Renal cortex interstitium (tissue), 11 donors: Measurements from ENCODE around the gene THUMPD3. TPM values are rescaled to one million over a fixed set of nuclear protein-coding genes. Genes with fewer than 3 reads are reported as not detected.

ENCODE experiments used
- DNase-seq, 11 donors: peaks; one replicate each; pipeline ENCODE4 v3.0.0-alpha.2; 2013; ENCODE audit warnings: low read depth in 9 of 11, low spot score in 4 of 11; ENCODE audit errors: extremely low read depth in 1 of 11
- polyA plus RNA-seq, 3 donors: library from polyadenylated mRNA; unstranded; fragments of 120-200 nt; gene quantifications; one replicate each; pipeline ENCODE4 v1.2.1, GENCODE V29; 2013; ENCODE audit not compliant: insufficient read length in 3 of 3

The THUMPD3 gene
- polyA plus RNA-seq, 3 donors, result 54.3 to 63.9 (median 59.7) TPM

DNA sequence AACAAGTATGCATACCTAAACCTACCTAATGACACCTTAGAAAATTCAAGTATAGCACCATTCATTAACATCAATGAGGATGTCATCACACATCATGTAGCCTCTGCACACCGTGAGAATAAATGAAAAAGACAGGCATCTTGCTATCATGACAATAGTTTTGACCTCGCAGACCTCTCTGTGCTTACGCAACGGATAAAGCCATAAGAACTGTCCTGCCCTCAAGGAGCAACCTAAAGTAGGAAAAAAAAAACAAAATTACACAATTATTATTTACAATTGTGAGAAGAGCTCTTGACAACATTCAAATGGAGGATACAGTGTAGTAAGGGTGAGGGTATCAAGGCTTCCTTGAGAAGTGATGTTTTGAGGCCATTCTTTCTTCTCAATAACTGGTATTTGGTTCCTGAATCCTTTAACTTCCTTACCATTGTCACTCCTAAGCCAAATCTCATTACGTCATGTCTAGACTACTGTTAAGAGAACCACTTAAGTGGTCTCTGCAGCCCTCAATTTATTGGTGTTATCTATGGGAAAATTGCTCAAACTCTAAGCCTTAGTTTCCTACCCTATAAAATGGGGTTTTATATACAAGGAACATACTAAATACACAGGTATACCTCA, 27.5 kb downstream of the THUMPD3 start:
- no peak for DNase-seq

GRCh38 chr3:9392041-9392440, 29.2 kb downstream of the THUMPD3 start:
- no peak for DNase-seq

GRCh38 chr3:9395570-9396300, 32.9 kb downstream of the THUMPD3 start:
- peak in 1 of 11 donors; percentile 63 for DNase-seq

DNA sequence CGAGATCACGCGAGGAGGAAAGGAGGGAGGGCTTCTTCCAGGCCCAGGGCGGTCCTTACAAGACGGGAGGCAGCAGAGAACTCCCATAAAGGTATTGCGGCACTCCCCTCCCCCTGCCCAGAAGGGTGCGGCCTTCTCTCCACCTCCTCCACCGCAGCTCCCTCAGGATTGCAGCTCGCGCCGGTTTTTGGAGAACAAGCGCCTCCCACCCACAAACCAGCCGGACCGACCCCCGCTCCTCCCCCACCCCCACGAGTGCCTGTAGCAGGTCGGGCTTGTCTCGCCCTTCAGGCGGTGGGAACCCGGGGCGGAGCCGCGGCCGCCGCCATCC, 33.4 kb downstream of the THUMPD3 start:
- DNase-seq, result peak in 4 of 11 donors; percentile 71 to 85 (median 80)

DNA sequence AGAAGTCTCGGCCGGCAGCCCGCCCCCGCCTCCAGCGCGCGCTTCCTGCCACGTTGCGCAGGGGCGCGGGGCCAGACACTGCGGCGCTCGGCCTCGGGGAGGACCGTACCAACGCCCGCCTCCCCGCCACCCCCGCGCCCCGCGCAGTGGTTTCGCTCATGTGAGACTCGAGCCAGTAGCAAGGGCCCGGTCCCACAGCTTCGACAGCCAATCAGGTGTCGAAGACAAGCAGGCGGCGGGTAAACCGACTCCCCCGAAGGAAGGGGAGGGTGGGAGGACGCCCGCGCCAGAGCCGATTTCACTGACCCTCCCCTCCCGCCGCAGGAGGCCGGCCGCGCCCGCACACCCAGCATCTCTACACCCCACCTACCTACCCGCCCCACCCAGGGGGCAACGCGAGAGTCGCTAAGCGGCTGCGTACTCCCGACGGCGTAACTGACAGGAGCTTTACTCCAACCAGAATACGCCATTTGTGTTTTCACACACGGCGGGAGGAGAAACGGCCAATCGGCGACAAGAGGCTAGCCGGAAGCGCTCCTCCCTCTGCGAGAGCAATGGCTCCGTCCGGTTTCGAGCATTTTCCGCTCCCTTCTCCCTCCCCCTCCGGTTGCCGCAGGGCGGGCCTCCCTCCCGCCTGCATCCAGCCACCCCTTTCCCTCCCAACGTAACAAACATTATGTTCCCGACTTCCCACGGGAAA, 33.9 kb downstream of the THUMPD3 start:
- peak; percentile 90 to 99 (median 97) for DNase-seq

- DNase-seq, result peak in 10 of 11 donors; percentile 81 to 97 (median 94)
Measured at GRCh38 chr3:9397332-9397905, 34.6 kb downstream of the THUMPD3 start, which contains the start of gene SETD5. SETD5 (plus strand) TSS chr3:9397615; CDS start chr3:9428939, 31,324 bp downstream.

GRCh38 chr3:9397906-9398699, 35.2 kb downstream of the THUMPD3 start:
- peak in 8 of 11 donors; percentile 16 to 63 (median 34) for DNase-seq

DNA sequence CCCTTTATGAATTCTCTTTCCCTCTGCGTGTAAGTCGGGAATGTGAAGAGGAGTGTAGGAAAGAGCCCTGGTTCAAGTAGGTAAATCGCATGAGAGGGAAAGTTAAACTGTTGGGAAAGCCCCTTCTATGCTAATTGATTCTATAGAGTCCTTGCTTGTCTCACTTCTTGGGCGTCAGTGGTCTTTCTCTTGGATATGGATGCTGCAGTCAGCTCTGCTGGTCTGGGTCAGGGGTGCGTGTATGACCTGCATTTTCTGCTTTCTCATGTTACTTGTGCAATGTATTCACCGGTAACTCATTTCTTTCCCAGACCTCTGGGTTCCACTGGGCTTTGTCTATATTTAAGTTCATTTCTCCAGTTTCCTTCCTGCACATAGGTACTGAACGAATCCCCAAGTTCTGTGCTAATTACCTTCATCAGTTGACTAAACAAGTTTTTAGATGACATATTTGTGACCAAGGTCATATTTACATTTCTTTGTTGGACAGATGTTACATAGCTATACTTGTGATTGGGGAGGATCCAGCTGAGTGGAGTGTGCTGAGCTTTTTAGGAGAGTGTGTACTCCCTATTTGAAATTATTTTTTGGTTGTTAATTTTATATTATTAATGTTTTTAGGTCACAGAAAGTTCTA, 36.0 kb downstream of the THUMPD3 start:
- DNase-seq, result peak in 5 of 11 donors; percentile 31 to 48 (median 46)

DNA sequence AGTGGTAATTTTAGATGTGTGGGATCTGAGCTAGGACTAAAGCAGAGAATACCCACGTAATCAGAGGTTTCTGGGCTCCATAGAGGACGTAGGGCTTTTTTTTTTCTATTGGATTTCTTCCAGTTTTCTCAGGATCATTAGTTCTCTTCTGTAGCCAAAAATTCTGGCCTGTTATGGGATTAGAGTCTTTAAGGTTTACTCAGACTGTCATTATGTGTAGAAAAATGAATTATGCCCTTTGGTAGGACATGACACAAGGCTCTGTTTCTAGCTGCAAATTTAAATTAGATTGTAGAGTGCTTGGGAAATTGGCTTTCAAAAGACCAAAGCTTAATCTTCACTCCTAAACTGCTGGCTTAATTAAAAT, 36.5 kb downstream of the THUMPD3 start:
- DNase-seq, result no peak

GRCh38 chr3:9399746-9400145, 36.9 kb downstream of the THUMPD3 start:
- DNase-seq, result peak; percentile 52 to 88 (median 74)

GRCh38 chr3:9400616-9401015, 37.8 kb downstream of the THUMPD3 start:
- DNase-seq, result no peak

DNA sequence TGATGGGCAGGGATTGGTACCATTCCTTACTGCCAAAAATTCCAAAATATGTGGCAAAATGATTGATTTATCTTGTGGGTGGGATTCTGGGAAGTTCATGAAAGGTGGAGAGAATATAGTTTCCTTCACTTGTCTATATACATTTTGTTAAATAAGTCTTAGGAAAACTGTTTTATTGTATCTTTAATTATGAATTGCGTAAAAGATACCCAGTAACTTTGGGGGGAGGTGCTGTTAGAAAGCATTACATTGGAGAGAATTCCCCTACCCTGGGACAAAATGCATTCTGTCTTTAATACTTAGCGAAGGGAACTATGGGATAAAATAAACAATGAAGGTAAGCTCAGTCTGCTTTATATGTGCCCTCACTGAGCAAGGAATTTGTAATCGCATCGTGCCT, 39.1 kb downstream of the THUMPD3 start:
- no peak for DNase-seq

- no peak for DNase-seq
Measured at GRCh38 chr3:9402410-9403228, 39.8 kb downstream of the THUMPD3 start.

DNA sequence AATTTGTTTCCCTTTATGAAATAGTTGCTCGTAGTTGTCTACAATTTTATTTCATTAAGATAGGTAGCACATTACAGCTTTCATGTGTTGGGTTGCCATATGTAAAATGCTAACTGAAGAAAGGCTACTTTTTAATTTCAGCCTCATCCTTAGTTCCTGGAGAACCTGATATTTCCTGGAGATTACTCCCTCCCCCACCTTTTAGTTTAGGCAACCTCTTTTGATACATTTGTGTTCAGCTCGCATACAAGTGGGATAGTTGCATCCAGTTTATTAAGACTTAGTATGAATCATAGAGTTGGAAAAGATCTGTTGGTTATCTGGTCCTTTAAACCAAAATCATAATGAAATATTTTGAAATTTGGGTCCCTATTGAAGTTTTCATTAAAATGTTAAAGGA, 40.6 kb downstream of the THUMPD3 start:
- no peak for DNase-seq

- DNase-seq, result no peak
Measured at GRCh38 chr3:9404680-9405079, 41.8 kb downstream of the THUMPD3 start.

- peak in 1 of 11 donors; percentile 43 for DNase-seq
Measured at GRCh38 chr3:9405756-9406155, 42.9 kb downstream of the THUMPD3 start.

- no peak for DNase-seq
Measured at GRCh38 chr3:9406856-9407626, 44.2 kb downstream of the THUMPD3 start.
